Measurements from ENCODE around the gene ITGB8.

Gene ITGB8

GRCh38 chr7:20343941-20344340 lies 13.2 kb downstream of the ITGB8 start:
- no peak for DNase-seq

DNA sequence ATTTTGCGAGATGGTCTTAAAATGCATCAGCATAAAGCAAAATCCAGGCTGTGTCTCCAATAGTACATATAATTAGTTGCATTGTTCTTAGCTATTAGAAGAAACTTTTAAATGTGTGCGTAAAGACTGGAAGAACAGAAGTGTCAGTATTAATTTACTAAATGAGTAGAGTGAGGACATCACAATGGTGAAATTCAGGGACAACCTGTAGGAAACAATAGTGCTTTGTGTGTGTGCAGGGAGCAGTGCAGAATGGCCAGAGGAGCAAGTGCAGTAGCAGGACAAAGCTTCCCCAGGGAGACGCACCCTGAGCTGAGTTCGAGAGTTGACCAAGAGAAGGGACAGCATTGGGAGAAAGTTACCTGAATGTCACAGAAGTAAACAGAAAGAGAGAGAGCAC lies 13.7 kb downstream of the ITGB8 start:
- no peak for DNase-seq

DNA sequence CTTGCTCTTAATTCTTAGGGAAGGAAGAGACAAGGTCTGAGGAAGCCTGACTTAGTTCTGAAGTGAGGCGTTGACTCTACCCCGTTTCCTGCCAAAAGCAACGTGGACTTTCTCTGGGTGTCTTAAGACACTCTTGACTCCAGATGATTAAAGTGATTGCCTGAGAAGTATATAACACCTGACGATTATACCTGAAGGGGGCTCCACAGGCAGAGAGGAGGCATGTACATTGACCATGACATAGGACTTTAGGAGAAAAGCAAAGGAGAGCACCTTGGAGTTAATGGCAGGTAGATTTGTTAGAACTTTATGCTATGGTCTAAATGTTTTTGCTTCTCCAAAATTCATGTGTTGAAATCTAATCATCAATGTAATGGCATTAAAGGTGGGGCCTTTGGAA lies 15.9 kb downstream of the ITGB8 start:
- no peak for DNase-seq

- no peak for DNase-seq
Observed at GRCh38 chr7:20347680-20348079, 17.0 kb downstream of the ITGB8 start.

- no peak for DNase-seq
Observed at GRCh38 chr7:20348125-20348807, 17.6 kb downstream of the ITGB8 start.

DNA sequence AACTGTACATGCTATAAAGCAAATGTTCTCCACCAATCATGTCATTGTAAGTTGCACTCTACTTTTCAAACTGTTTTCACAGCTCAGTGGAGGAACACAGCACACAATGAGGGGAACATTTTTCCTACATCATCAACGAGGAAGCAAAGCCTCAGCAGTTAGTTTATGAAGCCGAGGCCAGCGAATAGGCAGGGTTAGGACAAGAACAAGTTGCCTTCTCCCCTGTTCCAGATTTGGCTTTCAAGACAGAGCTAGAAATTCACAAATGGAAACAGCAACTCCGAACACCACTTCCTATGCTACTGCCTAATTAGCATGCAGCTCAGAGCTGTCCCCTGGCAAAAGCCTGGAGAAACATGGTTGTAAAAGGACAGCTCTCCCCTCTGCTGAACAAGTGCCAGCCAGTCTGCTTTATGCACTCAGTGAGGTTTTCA lies 19.8 kb downstream of the ITGB8 start:
- DNase-seq: no peak

DNA sequence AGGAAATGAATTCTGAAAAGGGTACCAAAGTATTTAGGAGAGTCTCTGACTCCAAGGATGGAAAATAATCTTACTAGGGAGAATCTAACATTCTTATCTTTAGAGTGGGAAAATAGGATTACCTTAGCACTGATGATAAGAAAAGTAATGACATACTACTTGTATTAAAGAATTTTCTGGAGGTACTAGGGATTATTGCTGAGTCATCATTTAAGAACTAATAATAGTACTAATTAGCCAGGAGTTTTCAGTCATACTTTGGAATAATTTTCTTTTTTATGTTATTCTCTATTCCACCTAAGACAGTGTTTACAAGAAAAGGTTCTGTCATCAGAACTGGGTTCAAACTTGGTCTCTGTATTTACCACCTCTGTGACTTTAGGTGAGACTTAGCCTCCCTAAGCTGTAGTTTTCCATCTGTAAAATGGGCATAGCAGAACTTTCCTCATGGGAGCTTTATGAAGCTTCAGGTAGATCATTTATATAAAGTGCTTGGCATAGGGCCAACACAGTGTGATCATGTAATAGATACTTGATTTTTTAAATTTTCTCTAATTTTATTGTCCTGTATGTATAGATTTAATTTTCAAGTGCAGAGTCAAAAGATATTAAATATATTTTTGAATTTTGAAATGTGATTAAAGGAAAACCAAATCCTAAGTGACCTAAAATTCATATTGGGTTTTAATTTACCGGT lies 20.4 kb downstream of the ITGB8 start:
- DNase-seq: no peak

GRCh38 chr7:20351901-20352300 lies 21.2 kb downstream of the ITGB8 start:
- no peak for DNase-seq

DNA sequence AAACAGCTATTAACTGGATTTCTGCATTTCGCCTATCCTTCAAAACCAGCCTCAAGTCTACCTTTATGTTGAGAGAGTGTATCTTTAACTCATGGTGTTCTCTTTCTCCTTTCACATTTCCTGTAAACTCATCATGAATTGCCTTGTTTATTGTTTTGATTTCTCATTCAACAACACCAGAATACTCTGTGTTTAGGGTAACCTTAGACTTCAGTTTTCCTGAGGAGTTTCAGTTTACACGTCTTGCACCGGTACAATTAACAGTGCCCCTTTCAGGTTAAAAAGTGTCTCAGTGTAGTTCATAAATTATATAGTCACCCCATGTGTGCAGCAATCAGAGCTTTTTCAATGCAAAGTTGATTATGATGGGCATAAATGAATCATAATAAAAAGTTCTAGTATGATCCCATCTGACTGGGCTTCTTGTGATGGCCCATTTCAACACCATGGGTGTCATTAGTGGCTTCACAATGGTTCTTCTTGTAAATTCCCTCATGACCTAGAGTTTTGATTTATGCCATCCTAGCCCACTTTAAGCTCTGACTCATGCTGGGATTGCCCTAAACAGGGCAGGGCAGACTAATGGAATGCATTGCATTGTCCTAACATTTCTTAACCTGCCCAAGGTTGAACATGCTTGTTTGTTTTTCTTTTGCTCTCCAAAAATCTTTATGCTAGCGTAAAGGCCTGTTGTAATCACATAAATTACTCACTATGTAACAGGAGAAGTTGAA lies 22.0 kb downstream of the ITGB8 start:
- no peak for DNase-seq

DNA sequence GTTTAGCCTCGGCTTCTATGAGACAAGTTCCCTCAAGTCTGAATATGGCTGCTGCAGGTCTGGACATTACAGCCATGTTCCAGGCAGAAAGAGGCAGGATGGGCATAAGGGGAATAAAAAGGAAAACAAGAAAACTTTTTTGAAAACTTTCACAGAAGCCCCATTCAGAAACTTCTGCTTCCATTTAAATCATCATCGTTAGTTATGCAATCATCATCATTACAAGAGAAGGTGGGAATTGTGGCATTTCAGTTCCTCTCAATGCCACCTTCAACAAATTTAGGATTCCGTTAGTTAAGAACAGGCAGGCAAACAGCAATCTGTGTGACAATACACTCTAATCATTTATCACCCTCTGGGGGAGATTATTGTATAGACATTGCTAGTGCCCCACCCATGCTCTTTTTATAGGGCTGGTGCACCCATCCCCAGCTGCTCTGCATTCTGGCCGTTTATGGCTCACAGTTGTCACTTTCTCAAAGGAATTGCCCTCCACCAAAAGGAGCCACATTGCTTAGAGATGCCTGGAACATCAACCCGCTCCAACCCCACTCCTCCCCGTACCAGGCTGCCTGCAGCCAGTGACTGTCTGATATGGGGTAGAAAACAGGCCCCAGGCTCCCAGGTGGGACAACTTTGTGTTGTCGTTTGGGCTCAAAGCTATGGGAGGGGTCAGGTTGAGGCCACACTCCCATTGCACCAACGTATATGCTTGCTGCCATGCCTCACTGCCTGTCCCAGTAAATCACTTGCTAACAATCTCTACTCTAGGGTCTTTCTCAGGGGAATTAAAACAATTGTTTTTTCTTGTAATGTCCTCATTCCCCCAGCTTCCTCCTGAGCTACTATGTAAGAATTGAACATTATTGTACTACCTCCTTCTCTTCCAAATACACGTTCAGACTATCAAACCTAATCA lies 24.2 kb downstream of the ITGB8 start:
- no peak for DNase-seq

DNA sequence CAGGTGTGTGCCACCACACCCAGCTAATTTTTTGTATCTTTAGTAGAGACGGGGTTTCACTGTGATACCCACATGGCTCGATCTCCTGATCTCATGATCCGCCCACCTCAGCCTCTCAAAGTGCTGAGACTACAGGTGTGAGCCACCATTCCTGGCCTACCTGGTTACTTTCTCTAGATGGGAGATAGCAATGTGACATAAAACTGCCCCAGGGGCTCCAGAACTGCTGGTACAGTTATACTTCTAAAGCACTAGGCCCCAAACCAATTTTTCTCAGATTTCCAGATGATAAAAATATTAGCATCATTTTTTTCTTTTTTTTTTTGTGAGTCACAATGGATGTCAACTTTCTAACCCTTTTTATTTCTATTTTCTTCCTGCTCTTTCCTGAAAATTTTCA lies 27.4 kb downstream of the ITGB8 start:
- DNase-seq: no peak

DNA sequence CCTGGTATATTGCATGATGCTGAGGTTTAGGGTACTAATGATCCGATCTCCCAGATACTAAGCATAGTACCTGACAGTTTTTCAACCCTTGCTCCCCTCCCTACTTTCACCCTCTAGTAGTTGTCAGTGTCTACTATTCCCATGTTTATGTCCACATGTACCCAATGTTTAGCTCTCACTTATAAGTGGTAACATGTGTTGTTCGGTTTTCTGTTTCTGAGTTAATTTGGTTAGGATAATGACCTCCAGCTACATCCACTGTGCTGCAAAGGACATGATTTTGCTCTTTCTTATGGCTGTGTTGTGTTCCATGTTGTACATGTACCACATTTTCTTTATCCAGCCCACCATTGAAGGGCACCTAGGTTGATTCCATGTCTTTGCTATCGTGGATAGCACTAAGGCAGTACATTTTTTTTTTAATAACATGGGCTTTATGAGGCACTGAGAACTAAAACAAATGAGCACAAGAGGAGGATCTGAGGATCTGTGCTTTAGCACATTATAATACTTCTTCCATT lies 28.1 kb downstream of the ITGB8 start:
- DNase-seq: no peak

- no peak for DNase-seq
Observed at GRCh38 chr7:20359341-20359963, 28.8 kb downstream of the ITGB8 start.

DNA sequence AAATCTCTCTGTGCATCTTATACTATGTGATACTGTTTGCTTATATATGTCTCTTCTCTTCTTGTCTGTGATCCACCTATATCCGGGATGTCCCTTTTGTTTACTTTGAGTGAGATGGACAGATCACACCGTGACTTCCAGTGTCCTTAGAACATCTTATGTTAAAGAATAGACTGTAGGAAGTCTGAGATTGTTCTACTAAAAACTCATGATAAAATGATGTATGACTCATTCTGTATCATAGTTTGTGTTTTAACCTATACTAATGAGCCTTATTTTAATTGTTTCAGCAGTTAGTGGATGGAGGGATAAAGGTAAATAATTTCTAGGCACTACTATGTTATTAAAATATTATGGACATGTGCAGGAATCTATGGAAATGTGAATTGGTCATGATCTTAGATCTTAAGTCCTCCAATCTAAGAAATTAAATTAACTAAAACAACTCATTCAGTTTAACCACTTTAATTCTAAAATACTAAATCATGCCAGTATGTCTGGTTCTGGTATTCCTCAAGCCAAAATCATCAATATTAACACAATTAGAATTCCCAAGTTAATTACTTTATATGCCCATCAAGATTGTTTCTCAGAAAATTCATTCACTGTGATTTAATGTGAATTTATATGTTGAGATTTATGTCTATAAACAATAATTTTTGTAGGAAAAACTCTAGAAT lies 32.0 kb downstream of the ITGB8 start:
- DNase-seq: no peak

DNA sequence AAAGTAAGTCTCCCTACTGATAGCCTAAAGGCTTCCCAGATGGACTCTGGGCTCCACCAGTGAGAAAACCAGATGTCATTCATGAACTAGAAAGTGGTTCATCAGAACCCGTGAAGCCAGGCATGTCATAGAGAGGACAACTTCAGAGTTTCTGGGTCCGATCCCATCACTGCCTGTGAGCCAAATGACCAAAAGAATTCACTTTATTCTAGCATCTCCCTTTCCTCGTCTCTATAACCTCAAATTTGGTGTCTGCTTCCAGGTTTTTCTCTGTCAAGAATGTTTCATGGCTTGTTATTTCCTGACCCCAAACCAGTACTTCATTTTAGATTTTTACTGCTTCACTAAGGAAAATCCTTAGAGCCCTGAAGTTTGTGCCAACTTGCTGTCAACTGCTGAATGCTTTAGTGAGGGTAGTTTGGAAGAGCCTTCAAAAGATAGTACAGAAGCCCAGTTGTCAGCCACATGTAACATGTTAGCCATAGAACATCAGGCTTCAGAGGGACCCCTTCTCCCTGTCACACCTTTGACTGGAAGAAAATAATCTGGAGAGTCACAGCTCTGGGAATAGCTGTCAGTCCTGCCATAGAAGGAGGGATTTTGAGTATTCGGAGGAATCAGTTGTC lies 34.0 kb downstream of the ITGB8 start:
- no peak for DNase-seq

- DNase-seq: no peak
Observed at GRCh38 chr7:20365486-20365885, 34.8 kb downstream of the ITGB8 start.

DNA sequence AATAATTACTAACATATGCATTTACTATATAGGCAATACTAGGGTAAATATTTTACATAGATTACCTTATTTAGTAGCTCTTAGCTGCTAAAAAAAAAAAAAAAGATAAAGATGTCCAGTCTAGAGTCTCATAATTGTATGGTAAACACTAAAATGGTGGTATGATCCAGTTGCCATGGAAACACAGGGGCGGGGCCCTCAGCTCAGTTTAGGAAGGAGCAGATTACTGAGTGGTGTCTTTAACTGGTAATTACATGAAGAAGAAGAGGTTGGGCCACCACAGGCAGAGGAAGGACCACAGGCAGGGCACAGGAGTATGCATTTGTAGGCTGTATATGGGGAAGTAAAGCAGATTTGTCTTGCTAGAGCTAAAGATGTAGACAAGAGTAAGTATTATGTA lies 43.7 kb downstream of the ITGB8 start:
- DNase-seq: peak; percentile 12

- no peak for DNase-seq
Observed at GRCh38 chr7:20376796-20377195, 46.1 kb downstream of the ITGB8 start.

- no peak for DNase-seq
Observed at GRCh38 chr7:20381406-20382034, 50.8 kb downstream of the ITGB8 start.

DNA sequence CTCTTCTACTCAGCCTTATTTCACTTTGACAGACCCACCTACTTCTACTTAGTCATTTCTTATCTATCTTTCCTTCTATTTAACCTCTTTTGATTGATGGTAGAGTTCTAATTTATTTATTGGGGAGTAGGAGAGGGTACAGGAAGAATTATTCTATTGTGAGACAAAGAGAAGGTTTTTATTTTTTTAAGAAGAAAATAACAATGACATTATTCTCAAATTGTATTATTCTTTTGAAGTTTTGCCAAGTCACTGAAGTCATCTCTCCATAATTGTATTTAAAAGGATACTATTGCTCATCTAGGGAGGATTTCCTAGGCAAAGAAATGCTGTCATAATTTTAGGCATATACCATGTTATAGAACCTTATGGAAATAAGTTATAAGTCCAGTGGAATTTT lies 52.7 kb downstream of the ITGB8 start:
- no peak for DNase-seq

- no peak for DNase-seq
Observed at GRCh38 chr7:20385126-20385525, 54.4 kb downstream of the ITGB8 start.
